ENCODE measurements around the gene STAT6.

The STAT6 gene

DNA sequence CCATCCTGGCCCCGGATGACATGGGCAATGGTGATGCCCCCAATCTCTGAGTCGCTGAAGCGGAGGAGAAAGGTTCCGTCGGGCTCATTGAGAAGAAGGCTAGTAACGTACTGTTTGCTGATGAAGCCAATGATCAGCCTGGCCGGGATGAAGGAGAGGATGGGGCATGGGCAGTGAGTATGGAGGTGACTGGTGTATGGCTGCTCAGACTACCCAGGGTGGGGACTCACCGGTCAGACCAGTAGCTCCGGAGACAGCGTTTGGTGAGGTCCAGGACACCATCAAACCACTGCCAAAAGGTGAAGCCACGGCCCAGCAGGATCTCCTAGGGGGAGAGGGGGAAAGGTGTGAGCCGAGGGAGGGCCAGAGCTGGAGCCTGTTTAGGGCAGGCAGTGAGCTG lies 11.4 kb downstream of the STAT6 start:
- DNase-seq, result no peak

DNA sequence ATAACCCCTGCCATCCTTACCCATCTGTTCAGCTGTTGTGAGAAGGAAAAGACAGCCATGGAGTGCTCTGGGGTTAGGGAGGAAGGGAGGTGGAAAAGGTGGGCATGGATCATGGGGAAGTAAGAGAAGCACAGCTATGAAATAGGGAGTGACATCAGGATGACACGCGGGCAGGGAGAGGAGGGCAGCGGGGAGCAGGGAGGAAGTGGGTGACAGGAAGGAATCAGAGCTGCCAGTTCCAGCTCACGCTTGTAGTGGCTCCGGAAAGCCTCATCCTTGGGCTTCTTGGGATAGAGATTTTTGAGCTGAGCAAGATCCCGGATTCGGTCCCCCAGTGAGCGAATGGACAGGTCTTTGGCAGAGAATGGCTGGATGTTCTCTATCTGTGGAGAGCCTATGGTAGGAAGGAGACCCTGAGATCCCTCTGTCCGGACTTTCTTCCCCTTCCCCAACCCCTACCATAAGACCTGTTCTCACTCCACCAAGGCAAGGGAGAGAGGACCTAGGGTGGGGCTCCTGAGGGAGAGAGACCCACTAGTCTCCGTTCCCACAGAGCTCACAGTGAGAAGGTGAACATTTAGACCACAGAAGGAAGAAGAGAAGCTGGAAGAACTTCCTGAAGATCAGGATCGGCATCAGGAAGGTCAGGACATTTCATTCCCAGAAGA lies 12.0 kb downstream of the STAT6 start:
- no peak for DNase-seq

GRCh38 chr12:57098546-57098945 lies 12.6 kb downstream of the STAT6 start:
- DNase-seq, result no peak

DNA sequence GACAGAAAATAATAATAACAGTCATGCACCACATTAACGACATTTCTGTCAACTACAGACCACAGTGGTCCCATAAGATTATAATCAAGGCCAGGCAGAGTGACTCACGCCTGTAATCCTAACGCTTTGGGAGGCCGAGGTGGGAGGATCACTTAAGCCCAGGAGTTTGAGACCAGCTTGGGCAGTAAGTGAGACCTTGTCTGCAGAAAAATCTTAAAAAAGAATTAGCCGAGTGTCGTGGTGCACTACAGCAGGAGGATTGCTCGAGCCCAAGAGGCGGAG lies 13.7 kb downstream of the STAT6 start:
- DNase-seq, result no peak

DNA sequence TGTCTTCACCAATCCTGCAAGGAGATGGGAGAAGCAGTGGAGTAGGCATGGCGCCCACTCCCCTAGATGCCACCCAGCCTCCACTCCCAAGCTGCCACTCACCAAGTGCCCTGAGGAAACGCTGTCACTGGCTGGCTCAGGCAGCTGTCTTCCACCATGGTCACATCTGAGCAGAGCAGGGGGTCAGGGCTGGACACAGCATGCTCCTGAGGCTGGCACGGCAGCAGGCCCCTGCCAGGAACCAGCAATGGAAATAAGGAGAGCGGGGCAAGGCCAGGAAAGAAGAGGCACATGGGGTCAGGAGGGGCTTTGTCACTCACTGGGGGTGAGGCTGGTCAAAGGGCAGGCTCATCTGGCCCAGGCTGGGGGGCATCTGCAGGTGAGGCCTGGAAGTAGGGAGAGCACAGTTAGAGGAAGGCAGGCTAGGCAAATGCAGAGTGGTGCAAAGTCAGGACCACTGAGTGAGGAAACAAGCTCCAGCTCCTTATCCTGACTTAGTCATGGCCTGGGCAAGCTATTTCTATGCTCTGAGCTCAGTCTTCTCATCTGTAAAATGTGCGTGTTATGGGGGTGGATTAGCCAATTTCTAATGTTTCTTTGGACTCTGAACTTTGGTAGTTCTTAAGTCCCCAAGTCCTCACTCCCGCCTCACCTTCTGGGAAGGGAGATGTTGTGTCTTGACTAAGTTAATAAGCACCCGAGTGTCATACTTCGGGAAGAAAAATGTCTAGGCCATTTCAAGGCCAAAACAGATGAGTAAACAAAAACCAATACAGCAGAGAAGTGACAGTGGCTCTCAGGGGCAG lies 14.2 kb downstream of the STAT6 start:
- no peak for DNase-seq

- DNase-seq, result peak; percentile 13
Measured at GRCh38 chr12:57096099-57096572, 15.0 kb downstream of the STAT6 start.

DNA sequence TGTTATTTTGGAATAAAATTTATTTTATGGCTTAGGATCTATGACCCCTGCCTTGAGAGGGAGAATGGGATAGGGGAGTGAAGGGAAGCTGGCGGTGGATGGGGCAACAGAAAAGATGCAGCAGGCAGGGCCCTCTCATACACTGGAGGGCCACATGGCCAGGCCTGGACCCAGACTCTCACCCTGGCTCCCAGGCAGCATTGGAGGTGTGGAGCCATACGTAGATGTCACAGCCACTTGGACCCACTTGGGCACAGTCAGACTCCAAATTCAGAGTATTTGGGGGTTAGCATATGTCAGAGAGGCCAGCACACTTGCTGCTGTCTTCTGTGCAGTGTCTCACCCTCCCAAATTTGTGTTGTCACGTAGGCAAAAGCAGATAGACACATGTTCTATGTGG lies 15.7 kb downstream of the STAT6 start:
- peak; percentile 2 for DNase-seq

- no peak for DNase-seq
Measured at GRCh38 chr12:57094208-57095160, 16.7 kb downstream of the STAT6 start.

DNA sequence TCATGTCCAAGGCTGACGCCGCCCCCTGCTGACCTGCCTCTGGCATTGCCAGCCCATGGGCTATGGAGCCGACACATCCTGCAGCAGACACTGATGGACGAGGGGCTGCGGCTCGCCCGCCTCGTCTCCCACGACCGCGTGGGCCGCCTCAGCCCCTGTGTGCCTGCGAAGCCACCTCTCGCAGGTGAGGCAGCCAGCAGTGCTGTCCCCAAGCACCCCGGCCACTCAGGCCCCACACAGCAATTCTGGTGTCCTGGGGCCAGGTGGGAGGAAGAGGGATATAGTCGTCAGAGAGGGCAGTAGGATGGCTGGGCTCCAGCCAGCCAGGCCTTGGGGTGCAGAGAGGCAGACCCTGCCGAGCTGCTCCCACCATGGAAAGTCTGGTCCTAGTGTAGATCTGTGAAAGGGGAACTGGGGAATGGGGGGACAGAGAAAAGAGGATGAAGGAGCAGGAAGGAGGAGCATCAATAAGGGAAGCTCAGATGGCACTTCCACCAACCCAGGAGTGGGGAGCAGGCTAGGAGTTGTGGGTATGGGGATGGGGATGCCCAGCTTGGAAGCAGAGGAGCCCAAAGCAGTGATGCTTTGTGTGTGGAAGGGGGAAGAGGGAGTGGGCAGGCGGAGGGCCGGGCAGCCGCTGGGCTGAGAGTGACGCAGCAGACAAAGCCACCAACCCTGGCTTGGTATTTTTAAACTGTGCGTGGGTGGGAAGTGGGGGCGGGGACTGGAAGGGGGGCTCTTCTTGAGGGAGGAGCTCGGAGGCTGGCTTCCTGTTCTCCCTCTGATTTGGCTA lies 17.6 kb downstream of the STAT6 start:
- peak; percentile 86 for DNase-seq

DNA sequence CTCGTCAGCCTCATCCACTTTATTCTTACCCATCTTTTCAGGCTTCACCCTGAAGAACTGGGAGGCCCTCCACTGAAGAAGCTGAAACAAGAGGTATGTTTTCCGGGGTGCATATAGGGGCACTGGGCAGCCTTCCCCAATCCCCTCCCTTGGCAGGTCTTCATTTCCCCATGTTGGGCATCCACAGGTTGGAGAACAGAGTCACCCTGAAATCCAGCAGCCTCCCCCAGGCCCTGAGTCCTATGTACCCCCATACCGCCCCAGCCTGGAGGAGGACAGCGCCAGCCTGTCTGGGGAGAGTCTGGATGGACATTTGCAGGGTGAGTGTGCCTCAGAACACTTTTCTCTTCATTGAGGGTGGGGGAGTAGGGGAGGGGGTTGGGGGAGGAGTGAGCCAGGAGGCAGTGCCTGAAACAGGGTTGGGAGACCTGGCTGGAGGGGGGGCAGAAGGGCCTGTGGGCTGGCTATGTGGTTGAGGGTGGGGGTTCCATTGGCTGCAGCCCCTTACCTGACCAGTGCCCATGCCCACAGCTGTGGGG lies 18.2 kb downstream of the STAT6 start:
- no peak for DNase-seq

DNA sequence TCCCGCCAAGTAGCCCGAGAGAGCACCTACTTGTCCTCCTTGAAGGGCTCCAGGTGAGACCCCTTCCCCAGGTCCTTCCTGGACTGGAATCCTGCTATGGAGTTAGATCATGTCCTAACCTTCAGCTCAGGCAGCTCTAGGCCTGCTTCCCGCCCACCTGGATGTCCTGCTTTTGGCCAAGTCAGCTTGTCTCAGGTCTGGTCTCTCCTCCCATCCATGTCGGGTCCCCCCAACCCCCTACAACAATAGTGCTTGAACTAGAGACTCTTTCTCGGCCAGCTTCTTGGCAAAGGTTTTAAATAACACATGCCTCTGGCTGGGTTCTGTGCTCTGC lies 18.7 kb downstream of the STAT6 start:
- DNase-seq, result no peak

DNA sequence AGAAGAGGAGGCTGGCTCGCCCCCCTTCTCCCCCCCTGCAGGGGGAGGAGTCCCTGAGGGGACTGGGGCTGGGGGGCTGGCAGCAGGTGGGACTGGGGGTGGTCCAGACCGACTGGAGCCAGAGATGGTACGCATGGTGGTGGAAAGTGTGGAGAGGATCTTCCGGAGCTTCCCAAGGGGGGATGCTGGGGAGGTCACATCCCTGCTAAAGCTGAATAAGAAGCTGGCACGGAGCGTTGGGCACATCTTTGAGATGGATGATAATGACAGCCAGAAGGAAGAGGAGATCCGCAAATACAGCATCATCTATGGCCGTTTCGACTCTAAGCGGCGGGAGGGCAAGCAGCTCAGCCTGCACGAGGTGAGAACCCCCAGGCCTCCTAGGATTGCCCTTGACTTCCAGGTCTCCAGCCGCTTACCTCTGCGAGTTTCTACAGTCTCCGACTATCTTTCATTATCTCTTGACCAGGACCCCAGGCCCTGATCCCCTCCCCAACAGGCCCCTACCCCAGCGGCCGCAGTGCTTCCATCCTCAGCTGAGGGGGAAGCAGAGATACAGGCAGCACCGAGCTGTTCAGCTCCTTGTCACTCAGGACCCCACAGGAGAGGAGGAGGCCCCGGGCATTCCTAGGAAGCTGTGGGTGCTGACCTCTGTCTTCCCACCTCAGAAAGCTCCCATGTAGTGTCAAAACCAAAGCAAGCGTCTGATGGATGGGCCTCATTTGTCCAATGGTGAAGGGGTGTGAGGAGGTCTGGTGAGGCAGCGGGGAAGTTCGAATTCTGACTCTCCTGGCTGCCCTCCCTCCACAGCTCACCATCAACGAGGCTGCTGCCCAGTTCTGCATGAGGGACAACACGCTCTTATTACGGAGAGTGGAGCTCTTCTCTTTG lies 19.3 kb downstream of the STAT6 start:
- DNase-seq, result no peak

DNA sequence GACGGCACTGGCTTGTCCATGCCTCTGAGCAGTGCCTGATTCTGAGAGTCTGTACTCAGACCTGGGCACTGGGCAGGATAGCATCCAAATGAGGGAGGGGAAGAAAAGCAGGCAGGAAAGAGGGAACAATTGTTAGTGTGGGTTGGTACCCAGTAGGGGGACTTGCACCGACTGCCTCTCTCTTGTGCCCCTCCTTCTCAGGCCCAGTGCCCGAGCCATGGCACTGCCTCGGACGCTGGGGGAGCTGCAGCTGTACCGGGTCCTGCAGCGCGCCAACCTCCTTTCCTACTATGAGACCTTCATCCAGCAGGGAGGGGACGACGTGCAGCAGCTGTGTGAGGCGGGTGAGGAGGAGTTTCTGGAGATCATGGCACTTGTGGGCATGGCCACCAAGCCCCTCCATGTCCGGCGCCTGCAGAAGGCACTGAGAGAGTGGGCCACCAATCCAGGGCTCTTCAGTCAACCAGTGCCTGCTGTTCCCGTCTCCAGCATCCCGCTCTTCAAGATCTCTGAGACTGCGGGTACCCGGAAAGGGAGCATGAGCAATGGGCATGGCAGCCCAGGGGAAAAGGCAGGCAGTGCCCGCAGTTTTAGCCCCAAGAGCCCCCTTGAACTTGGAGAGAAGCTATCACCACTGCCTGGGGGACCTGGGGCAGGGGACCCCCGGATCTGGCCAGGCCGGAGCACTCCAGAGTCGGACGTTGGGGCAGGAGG lies 20.1 kb downstream of the STAT6 start:
- DNase-seq, result peak; percentile 27

GRCh38 chr12:57090490-57090889 lies 20.7 kb downstream of the STAT6 start:
- DNase-seq, result no peak

DNA sequence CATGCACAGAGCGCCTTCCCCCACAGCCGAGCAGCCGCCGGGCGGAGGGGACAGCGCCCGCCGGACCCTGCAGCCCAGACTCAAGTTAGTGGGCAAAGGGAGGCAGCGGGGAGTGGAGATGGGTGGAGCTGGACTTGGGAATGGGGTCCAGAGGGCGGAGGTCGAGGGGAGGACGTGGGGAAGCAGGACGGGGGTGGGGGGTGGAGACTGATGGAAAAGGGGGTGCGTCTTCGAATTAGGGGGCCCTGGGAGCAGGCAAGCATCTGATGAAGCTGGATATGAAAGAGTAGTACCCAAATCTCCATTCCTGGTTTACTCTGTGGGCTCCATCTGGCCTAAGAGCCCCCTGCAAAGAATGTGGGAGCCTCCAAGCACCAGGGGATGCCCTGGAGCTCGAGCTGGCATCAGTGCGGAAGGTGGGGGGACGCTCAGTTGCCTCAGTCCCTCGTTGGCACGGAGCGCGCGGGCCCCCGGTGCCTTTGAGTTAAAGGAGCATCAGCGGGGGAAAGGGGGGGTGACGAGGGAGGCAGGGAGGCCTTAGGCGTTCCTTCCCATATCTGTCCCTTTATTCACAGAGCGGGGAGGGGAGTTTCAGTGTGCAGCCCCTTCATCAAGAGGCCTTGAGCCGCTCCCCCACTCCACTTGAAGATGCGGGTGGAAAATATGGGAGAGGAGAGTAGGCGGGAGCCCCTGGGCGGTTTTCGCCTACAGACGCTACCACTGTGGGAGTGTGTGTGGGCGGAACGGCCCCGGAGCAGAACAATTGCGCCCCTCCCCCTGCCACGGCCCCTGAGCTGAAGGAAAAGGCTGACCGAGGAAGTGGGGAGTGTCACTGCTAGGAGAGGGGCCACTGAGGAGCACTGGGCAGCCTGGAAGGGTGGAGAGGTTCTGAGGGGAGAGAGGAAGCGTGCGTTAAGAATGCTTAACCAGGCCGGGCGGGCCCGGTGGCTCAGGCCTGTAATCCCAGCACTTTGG lies 21.6 kb downstream of the STAT6 start:
- peak; percentile 53 for DNase-seq

- DNase-seq, result peak; percentile 95
Measured at GRCh38 chr12:57088354-57089270, 22.6 kb downstream of the STAT6 start, which contains the start of gene NAB2. TSS of gene NAB2 (plus strand) at chr12:57089114. CDS start at chr12:57089272, 158 bp downstream.

DNA sequence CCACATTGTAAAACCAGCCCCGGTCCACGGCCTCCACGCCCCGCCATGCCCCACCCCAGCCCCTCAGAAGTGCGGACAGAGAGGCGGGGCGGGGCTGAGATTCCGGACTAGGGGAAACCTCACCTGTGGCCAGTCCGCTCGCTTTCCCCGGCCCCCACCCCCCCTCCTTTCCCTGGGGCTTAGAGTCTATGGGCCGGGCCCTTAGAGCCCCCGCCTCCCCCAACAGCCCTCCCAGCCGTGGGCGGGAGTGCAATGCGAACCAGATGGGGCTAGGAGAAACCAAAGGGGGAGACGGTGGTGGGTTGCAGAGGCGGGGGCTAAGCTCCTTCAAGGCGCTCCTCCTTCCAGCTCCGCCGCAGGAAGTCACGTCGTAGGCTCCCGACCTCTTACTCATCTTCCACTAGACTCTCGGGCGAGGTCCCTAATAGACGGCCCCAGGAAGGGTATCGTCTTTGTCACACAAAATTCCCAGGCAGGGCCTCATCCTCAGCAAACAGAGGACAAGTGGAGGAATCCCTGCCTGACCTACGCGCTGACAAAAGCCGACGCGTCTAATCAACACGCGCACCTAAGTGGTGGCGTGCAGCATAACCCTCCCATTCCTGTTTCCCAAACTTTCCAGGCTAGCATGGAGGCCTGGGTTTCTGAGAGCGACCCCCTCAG lies 23.3 kb downstream of the STAT6 start:
- peak; percentile 97 for DNase-seq
